ENCODE measurements around the gene GLRA1. TPM values are rescaled to one million over a fixed set of nuclear protein-coding genes. Genes with fewer than 3 reads are reported as not detected.

The GLRA1 gene
- total RNA-seq, 1 experiment from 2014 or later, result not detected

DNA sequence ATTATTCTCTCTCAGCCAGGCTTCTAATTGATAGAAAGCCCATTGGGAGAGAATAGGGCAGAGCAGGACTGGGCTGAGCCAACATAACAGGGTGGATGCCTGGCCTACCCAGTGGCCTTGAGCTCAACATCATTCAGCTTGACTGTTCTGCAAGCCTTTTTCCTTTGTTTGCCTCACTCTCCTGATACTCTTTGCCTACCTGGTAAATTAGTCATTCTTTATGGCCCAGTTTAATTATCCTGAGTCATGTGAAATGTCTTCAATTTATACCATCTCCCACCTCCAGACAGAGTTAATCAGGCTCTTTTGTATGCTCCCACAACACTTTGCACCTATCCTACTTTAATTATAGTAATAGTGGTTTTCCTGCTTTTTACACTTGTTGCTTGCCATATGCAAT is 13.6 kb downstream of the GLRA1 start:
- ATAC-seq (no peak), DNase-seq (ENCODE audit: low read depth, low spot score) (no peak)
- Histone ChIP-seq H3K9me3 (ENCODE audit: control insufficient read depth in 1 of 2, insufficient read depth in 1 of 2, low read depth in 1 of 2, low read length in 2 of 2) (no peaks in the 10 kb centered on the region), H2AFZ (ENCODE audit: low read depth, low read length, poor library complexity, severe bottlenecking) (no peak overlapping the region), H3K4me2 (ENCODE audit: low read length) (no peak overlapping the region), H4K20me1 (ENCODE audit: insufficient read depth) (no peaks in the 10 kb centered on the region), H3K9me2 (ENCODE audit: insufficient read depth) (no peaks in the 10 kb centered on the region), H3K27me3 (ENCODE audit: insufficient read depth, low read length) (peaks cover 32% of the 10 kb centered on the region), H3K4me1 (ENCODE audit: control insufficient read depth in 1 of 2, insufficient read depth in 2 of 2, low read length in 2 of 2) (no peaks in the 10 kb centered on the region), H3K27ac (ENCODE audit: low read depth, low read length) (no peak overlapping the region), H3K79me2 (ENCODE audit: insufficient read depth, low read length) (no peaks in the 10 kb centered on the region), H3K9ac (ENCODE audit: low read length) (no peak overlapping the region), H3K4me3 (replicated peaks in 1 of 2; ENCODE audit: low read depth in 1 of 2, low read length in 2 of 2) (no peak overlapping the region), H3K36me3 (ENCODE audit: control insufficient read depth in 1 of 2, insufficient read depth in 2 of 2, low read length in 2 of 2) (no peaks in the 10 kb centered on the region)
- intact Hi-C loops (cut with micrococcal nuclease), result no loop called here
- POLR2A ChIA-PET, result no interaction called here
- TF ChIP-seq POLR2A (IDR thresholded peaks at IDR 0.05; ENCODE audit: borderline replicate concordance, extremely low read depth, insufficient read depth, insufficient read length) (no peak), EGR1 (IDR thresholded peaks at IDR 0.05; ENCODE audit: low read depth) (no peak), EZH2phosphoT487 (IDR thresholded peaks at IDR 0.05; ENCODE audit: borderline replicate concordance) (no peak), CBX3 (IDR thresholded peaks at IDR 0.05; ENCODE audit: low read depth) (no peak), EZH2 (IDR thresholded peaks at IDR 0.05) (no peak), SIN3A (IDR thresholded peaks at IDR 0.05; ENCODE audit: low read depth) (no peak), JUND (IDR thresholded peaks at IDR 0.05) (no peak), CEBPB (IDR thresholded peaks at IDR 0.05; ENCODE audit: low read depth) (no peak)
- TF ChIP-seq, protein P1, sequence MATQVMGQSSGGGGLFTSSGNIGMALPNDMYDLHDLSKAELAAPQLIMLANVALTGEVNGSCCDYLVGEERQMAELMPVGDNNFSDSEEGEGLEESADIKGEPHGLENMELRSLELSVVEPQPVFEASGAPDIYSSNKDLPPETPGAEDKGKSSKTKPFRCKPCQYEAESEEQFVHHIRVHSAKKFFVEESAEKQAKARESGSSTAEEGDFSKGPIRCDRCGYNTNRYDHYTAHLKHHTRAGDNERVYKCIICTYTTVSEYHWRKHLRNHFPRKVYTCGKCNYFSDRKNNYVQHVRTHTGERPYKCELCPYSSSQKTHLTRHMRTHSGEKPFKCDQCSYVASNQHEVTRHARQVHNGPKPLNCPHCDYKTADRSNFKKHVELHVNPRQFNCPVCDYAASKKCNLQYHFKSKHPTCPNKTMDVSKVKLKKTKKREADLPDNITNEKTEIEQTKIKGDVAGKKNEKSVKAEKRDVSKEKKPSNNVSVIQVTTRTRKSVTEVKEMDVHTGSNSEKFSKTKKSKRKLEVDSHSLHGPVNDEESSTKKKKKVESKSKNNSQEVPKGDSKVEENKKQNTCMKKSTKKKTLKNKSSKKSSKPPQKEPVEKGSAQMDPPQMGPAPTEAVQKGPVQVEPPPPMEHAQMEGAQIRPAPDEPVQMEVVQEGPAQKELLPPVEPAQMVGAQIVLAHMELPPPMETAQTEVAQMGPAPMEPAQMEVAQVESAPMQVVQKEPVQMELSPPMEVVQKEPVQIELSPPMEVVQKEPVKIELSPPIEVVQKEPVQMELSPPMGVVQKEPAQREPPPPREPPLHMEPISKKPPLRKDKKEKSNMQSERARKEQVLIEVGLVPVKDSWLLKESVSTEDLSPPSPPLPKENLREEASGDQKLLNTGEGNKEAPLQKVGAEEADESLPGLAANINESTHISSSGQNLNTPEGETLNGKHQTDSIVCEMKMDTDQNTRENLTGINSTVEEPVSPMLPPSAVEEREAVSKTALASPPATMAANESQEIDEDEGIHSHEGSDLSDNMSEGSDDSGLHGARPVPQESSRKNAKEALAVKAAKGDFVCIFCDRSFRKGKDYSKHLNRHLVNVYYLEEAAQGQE (IDR thresholded peaks at IDR 0.05; ENCODE audit: low read depth), result no peak
- TF ChIP-seq, protein P2, sequence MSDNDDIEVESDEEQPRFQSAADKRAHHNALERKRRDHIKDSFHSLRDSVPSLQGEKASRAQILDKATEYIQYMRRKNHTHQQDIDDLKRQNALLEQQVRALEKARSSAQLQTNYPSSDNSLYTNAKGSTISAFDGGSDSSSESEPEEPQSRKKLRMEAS (IDR thresholded peaks at IDR 0.05), result no peak
- TF ChIP-seq, protein P3, sequence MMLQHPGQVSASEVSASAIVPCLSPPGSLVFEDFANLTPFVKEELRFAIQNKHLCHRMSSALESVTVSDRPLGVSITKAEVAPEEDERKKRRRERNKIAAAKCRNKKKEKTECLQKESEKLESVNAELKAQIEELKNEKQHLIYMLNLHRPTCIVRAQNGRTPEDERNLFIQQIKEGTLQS (IDR thresholded peaks at IDR 0.05), result no peak
- CTCF ChIA-PET, result no interaction called here
- RAD21 ChIA-PET (ENCODE audit: low non-redundant PET in 1 of 2, low total read pairs in 2 of 2, uncharacterized antibody in 2 of 2, unreplicated experiment in 2 of 2), result no interaction called here
- no TSS peak for BruUV-seq (replicated peaks)
